ENCODE results near the gene HNRNPAB. TPM values are rescaled to one million over a fixed set of nuclear protein-coding genes. Genes with fewer than 3 reads are reported as not detected.
"Not testable (repeated sequence)": the region's sequence is repeated elsewhere in the genome, so short reads cannot be mapped to it uniquely, and the experiment has no call there.

Gene HNRNPAB
- total and polyA plus RNA-seq, 2 experiments from 2014 or later, result 85.2 to 175 TPM

- Histone ChIP-seq H4K20me1 (ENCODE audit: insufficient read depth, poor library complexity, severe bottlenecking) (no peaks in the 10 kb centered on the region), H3K4me2 (no peak overlapping the region), H3K9me3 (ENCODE audit: low read depth) (no peaks in the 10 kb centered on the region), H3K27me3 (no peaks in the 10 kb centered on the region), H2AFZ (no peak overlapping the region), H3K9me2 (replicated peaks; ENCODE audit: insufficient read depth) (no peaks in the 10 kb centered on the region), H3K79me2 (no peaks in the 10 kb centered on the region), H3K4me3 (no peak overlapping the region), H3K4me1 (ENCODE audit: insufficient read depth) (no peaks in the 10 kb centered on the region), H3K36me3 (replicated peaks; ENCODE audit: insufficient read depth, low read depth) (no peaks in the 10 kb centered on the region), H3K27ac (no peak overlapping the region)
- DNase-seq (ENCODE audit: low spot score), result no peak
- TF ChIP-seq EZH2phosphoT487 (IDR thresholded peaks at IDR 0.05; ENCODE audit: low read depth, severe bottlenecking, unreplicated experiment) (no peak), CTCF (IDR thresholded peaks at IDR 0.05; ENCODE audit: poor library complexity) (peak; percentile 28), EZH2 (IDR thresholded peaks at IDR 0.05; ENCODE audit: borderline replicate concordance) (no peak)
- 84% methylated on average over 8 of the region's 8 CpGs for WGBS (ENCODE audit: low lambda C conversion rate, missing lambda C conversion rate)
Observed at GRCh38 chr5:178196986-178197385, 7.3 kb upstream of the HNRNPAB start.

GRCh38 chr5:178198151-178198550 is 6.2 kb upstream of the HNRNPAB start:
- not testable (repeated sequence) for H3K27me3 ChIP-seq; H3K27ac ChIP-seq; H3K4me2 ChIP-seq; H4K20me1 ChIP-seq (ENCODE audit: insufficient read depth, poor library complexity, severe bottlenecking); H2AFZ ChIP-seq; H3K9me3 ChIP-seq (ENCODE audit: low read depth); H3K79me2 ChIP-seq; H3K4me3 ChIP-seq; DNase-seq (ENCODE audit: low spot score); H3K36me3 ChIP-seq (replicated peaks; ENCODE audit: insufficient read depth, low read depth); H3K4me1 ChIP-seq (ENCODE audit: insufficient read depth); H3K9me2 ChIP-seq (replicated peaks; ENCODE audit: insufficient read depth)
- 76% methylated on average over 11 of the region's 11 CpGs for WGBS (ENCODE audit: low lambda C conversion rate, missing lambda C conversion rate)

- no peaks in the 10 kb centered on the region for H3K27me3 ChIP-seq
- no peaks in the 10 kb centered on the region for H3K79me2 ChIP-seq
- no peak overlapping the region for H3K27ac ChIP-seq
- H3K9me2 ChIP-seq (replicated peaks; ENCODE audit: insufficient read depth), result no peaks in the 10 kb centered on the region
- no peaks in the 10 kb centered on the region for H3K36me3 ChIP-seq (replicated peaks; ENCODE audit: insufficient read depth, low read depth)
- TF ChIP-seq EZH2phosphoT487 (IDR thresholded peaks at IDR 0.05; ENCODE audit: low read depth, severe bottlenecking, unreplicated experiment) (no peak), EZH2 (IDR thresholded peaks at IDR 0.05; ENCODE audit: borderline replicate concordance) (no peak), CTCF (IDR thresholded peaks at IDR 0.05; ENCODE audit: poor library complexity) (no peak)
- H4K20me1 ChIP-seq (ENCODE audit: insufficient read depth, poor library complexity, severe bottlenecking), result no peaks in the 10 kb centered on the region
- DNase-seq (ENCODE audit: low spot score), result no peak
- H3K4me2 ChIP-seq, result no peak overlapping the region
- no peaks in the 10 kb centered on the region for H3K9me3 ChIP-seq (ENCODE audit: low read depth)
- WGBS (ENCODE audit: low lambda C conversion rate, missing lambda C conversion rate), result 88% methylated on average over 11 of the region's 11 CpGs
- H3K4me1 ChIP-seq (ENCODE audit: insufficient read depth), result no peaks in the 10 kb centered on the region
- no peak overlapping the region for H2AFZ ChIP-seq
- H3K4me3 ChIP-seq, result no peak overlapping the region
Observed at GRCh38 chr5:178198706-178199105, 5.6 kb upstream of the HNRNPAB start.

GRCh38 chr5:178199581-178200434 is 4.5 kb upstream of the HNRNPAB start:
- H3K9me3 ChIP-seq (ENCODE audit: low read depth), result no peaks in the 10 kb centered on the region
- no peak for TF ChIP-seq EZH2phosphoT487 (IDR thresholded peaks at IDR 0.05; ENCODE audit: low read depth, severe bottlenecking, unreplicated experiment)
- no peaks in the 10 kb centered on the region for H4K20me1 ChIP-seq (ENCODE audit: insufficient read depth, poor library complexity, severe bottlenecking)
- H3K79me2 ChIP-seq, result peaks cover 2% of the 10 kb centered on the region
- H3K4me3 ChIP-seq, result no peak overlapping the region
- H2AFZ ChIP-seq, result no peak overlapping the region
- H3K9me2 ChIP-seq (replicated peaks; ENCODE audit: insufficient read depth), result no peaks in the 10 kb centered on the region
- H3K4me2 ChIP-seq, result no peak overlapping the region
- no peak overlapping the region for H3K27ac ChIP-seq
- DNase-seq (ENCODE audit: low spot score), result no peak
- H3K36me3 ChIP-seq (replicated peaks; ENCODE audit: insufficient read depth, low read depth), result no peaks in the 10 kb centered on the region
- H3K27me3 ChIP-seq, result no peaks in the 10 kb centered on the region
- 89% methylated on average over 12 of the region's 12 CpGs for WGBS (ENCODE audit: low lambda C conversion rate, missing lambda C conversion rate)
- H3K4me1 ChIP-seq (ENCODE audit: insufficient read depth), result no peaks in the 10 kb centered on the region
